ENCODE results near the gene KDM3B. TPM values are rescaled to one million over a fixed set of nuclear protein-coding genes. Genes with fewer than 3 reads are reported as not detected.

KDM3B gene
- total and polyA plus RNA-seq, 9 of the 15 experiments (the other 6 are each of a cell fraction or from before 2014, with no cell fraction given), result 13.8 to 62.8 (median 41.9) TPM

DNA sequence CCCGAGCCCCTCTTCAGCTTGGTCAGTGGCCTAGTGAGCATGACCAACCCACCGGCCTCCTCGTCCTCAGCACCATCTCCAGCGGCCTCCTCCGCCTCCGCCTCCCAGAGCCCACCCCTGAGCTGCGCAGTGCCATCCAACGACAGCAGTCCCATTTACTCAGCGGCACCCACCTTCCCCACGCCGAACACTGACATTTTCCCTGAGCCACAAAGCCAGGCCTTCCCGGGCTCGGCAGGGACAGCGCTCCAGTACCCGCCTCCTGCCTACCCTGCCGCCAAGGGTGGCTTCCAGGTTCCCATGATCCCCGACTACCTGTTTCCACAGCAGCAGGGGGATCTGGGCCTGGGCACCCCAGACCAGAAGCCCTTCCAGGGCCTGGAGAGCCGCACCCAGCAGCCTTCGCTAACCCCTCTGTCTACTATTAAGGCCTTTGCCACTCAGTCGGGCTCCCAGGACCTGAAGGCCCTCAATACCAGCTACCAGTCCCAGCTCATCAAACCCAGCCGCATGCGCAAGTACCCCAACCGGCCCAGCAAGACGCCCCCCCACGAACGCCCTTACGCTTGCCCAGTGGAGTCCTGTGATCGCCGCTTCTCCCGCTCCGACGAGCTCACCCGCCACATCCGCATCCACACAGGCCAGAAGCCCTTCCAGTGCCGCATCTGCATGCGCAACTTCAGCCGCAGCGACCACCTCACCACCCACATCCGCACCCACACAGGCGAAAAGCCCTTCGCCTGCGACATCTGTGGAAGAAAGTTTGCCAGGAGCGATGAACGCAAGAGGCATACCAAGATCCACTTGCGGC is 114.6 kb downstream of the KDM3B start (continued):
- TF ChIP-seq ZFP91 (CRISPR knock-in tag; IDR thresholded peaks at IDR 0.05) (no peak), NR2F6 (CRISPR knock-in tag; IDR thresholded peaks at IDR 0.05) (no peak), YBX1 (IDR thresholded peaks at IDR 0.05) (no peak), NCOA1 (IDR thresholded peaks at IDR 0.05; ENCODE audit: low read depth) (no peak), JUNB (CRISPR knock-in tag; conservative IDR thresholded peaks at IDR 0.05) (no peak), PRDM10 (IDR thresholded peaks at IDR 0.05; ENCODE audit: partially characterized antibody) (no peak), ZNF133 (CRISPR knock-in tag; IDR thresholded peaks at IDR 0.05) (no peak), ZBED1 (IDR thresholded peaks at IDR 0.05) (0 out of 2 replicates have a peak, but pooled peaks have one; percentile 78), ZC3H8 (IDR thresholded peaks at IDR 0.05) (no peak), SETDB1 (IDR thresholded peaks at IDR 0.05; ENCODE audit: low read length) (no peak), RB1 (IDR thresholded peaks at IDR 0.05; ENCODE audit: low read depth) (no peak), BMI1 (IDR thresholded peaks at IDR 0.05; ENCODE audit: low read length) (no peak), NR1H2 (CRISPR knock-in tag; IDR thresholded peaks at IDR 0.05) (peak; percentile 22; the same call in 1 of the 2 replicates), NCOA2 (IDR thresholded peaks at IDR 0.05; ENCODE audit: partially characterized antibody in 2 of 2) (no peak), NRF1 (conservative IDR thresholded peaks at IDR 0.05 in 1 of 2, IDR thresholded peaks at IDR 0.05 in 1 of 2) (no peak), HDGF (IDR thresholded peaks at IDR 0.05) (no peak), TAF1 (IDR thresholded peaks at IDR 0.05; ENCODE audit: control insufficient read depth, extremely low read depth, insufficient read depth, low read length, severe bottlenecking) (peak; percentile 48), DACH1 (IDR thresholded peaks at IDR 0.05; ENCODE audit: partially characterized antibody) (no peak), RBM22 (IDR thresholded peaks at IDR 0.05; ENCODE audit: low read depth, low read length, poor library complexity, severe bottlenecking) (peak; percentile 100), ZNF121 (CRISPR knock-in tag; conservative IDR thresholded peaks at IDR 0.05) (no peak)
- TF ChIP-seq, protein P1, sequence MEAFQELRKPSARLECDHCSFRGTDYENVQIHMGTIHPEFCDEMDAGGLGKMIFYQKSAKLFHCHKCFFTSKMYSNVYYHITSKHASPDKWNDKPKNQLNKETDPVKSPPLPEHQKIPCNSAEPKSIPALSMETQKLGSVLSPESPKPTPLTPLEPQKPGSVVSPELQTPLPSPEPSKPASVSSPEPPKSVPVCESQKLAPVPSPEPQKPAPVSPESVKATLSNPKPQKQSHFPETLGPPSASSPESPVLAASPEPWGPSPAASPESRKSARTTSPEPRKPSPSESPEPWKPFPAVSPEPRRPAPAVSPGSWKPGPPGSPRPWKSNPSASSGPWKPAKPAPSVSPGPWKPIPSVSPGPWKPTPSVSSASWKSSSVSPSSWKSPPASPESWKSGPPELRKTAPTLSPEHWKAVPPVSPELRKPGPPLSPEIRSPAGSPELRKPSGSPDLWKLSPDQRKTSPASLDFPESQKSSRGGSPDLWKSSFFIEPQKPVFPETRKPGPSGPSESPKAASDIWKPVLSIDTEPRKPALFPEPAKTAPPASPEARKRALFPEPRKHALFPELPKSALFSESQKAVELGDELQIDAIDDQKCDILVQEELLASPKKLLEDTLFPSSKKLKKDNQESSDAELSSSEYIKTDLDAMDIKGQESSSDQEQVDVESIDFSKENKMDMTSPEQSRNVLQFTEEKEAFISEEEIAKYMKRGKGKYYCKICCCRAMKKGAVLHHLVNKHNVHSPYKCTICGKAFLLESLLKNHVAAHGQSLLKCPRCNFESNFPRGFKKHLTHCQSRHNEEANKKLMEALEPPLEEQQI (IDR thresholded peaks at IDR 0.05), result no peak
- TF ChIP-seq, protein P2, sequence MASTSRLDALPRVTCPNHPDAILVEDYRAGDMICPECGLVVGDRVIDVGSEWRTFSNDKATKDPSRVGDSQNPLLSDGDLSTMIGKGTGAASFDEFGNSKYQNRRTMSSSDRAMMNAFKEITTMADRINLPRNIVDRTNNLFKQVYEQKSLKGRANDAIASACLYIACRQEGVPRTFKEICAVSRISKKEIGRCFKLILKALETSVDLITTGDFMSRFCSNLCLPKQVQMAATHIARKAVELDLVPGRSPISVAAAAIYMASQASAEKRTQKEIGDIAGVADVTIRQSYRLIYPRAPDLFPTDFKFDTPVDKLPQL (IDR thresholded peaks at IDR 0.05; ENCODE audit: extremely low read depth, insufficient read length), result no peak
